GM18505 (cell line): Measurements from ENCODE around the gene HOXA3.

Experiments
- ATAC-seq: cut with Tn5 transposase; IDR thresholded peaks from one replicate; pipeline ENCODE4 v1.9.1; 2021; ENCODE audit not compliant: unreplicated experiment
- POLR2A ChIP-seq: IDR thresholded peaks from 4 replicates; pipeline ENCODE4 v1.6.1; 2011; ENCODE audit warnings: borderline replicate concordance; ENCODE audit not compliant: insufficient read depth, insufficient read length; ENCODE audit errors: extremely low read depth

Gene HOXA3

DNA sequence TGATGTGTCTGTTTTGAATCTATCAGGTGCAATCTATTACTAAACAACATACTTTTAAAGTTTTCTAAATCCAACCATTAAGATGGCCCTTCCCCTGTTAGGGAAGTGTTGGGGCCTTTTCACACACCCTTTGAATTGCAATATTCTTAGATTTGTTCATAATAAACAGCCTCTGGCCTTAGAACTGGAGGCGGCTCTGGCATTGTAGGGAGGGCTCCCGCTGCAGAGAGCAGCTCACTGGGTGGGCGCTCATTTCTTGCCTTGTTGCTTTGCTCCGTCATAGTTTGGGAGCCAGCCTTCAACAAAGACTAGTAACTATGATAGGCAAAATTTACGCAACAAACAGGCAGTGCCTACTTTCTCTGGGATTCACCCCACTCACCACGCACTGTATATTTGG, 26.0 kb upstream of the HOXA3 start:
- ATAC-seq = no peak
- TF ChIP-seq POLR2A = no peak

GRCh38 chr7:27177795-27178320, 25.5 kb upstream of the HOXA3 start:
- ATAC-seq = no peak
- no peak for TF ChIP-seq POLR2A

GRCh38 chr7:27176962-27177794, 24.8 kb upstream of the HOXA3 start:
- no peak for ATAC-seq
- TF ChIP-seq POLR2A = no peak

DNA sequence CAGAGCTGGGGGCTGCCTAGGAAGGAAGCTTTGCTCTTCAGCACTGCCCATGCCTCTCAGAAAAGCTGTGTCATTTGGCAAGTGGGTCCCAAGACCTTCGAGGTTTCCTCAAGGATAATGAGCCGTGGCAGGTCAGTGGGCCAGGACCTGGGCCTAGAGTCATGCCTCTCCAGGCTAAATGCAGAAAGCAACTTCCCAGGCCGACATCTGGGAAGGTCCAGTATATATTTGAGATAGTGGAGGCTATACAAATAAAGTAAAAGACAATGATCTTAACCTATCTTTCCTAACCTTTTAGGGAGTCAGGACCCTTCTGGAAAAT, 24.1 kb upstream of the HOXA3 start:
- ATAC-seq = no peak
- TF ChIP-seq POLR2A = no peak

GRCh38 chr7:27175626-27176523, 23.5 kb upstream of the HOXA3 start:
- TF ChIP-seq POLR2A = no peak
- no peak for ATAC-seq

DNA sequence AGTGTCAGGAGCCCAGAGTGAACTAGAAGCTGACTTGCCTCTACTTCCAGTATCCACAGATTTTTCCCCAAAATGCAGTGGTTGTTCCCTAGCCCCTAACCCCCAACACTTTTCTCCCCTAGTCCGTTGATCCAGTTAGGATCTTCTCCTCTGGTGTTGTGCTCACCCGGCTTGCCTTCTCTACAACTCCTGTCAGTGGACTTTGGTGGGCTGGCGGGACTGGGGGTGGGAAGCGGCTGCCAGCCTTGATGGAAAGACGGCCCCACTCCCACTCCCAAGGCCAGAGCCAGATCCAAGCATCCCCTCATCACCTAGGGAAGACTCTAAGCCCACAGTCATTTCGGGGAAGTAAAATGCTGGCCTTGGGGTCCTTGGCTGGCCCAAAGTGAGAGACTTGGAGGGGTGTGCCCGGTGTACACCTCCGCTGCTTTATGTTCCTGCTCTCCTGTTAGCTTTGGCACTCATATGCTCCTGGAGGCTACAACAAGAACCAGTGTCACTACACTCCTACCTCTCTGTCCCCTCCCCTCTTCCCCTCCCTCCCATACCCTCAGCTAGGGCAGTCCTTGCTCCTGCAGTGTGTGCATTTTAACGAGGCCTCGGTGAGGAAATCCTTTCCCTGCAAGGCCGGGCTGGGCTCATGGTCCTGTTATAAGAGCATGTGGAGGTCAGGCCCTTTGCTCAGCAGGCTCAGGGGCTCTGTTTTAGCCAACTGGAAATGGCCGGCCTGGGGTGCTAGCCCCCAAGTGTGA, 22.7 kb upstream of the HOXA3 start:
- no peak for ATAC-seq
- TF ChIP-seq POLR2A = no peak

- no peak for ATAC-seq
- no peak for TF ChIP-seq POLR2A
Observed at GRCh38 chr7:27173956-27174873, 21.8 kb upstream of the HOXA3 start, which contains the start of gene HOXA10. HOXA10 (minus strand) TSS chr7:27174320; CDS start chr7:27174306, 14 bp downstream.

DNA sequence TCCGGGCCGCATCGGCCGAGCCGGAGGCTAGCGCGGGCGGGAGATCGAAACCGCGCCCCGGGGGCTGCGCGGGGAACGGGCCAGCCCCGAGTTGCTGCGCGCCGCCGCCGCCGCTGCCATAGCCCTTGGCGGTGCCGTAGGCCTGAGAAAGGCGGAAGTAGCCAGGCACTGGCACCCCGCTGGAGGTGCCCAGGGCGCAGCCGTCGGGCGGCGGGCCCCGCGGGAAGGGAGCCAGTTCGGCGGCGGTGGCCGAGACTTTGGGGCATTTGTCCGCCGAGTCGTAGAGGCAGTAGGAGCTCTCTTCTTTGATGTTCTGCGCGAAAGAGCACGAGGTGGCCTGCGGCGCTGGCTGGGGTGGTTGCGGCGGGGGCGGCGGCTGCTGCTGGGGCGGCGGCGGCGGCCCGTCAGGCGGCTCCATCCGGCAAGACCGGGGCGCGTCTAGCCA, 21.1 kb upstream of the HOXA3 start:
- no peak for ATAC-seq
- no peak for TF ChIP-seq POLR2A

GRCh38 chr7:27172823-27173510, 20.6 kb upstream of the HOXA3 start:
- no peak for TF ChIP-seq POLR2A
- no peak for ATAC-seq

- no peak for TF ChIP-seq POLR2A
- no peak for ATAC-seq
Observed at GRCh38 chr7:27172315-27172774, 20.0 kb upstream of the HOXA3 start.

DNA sequence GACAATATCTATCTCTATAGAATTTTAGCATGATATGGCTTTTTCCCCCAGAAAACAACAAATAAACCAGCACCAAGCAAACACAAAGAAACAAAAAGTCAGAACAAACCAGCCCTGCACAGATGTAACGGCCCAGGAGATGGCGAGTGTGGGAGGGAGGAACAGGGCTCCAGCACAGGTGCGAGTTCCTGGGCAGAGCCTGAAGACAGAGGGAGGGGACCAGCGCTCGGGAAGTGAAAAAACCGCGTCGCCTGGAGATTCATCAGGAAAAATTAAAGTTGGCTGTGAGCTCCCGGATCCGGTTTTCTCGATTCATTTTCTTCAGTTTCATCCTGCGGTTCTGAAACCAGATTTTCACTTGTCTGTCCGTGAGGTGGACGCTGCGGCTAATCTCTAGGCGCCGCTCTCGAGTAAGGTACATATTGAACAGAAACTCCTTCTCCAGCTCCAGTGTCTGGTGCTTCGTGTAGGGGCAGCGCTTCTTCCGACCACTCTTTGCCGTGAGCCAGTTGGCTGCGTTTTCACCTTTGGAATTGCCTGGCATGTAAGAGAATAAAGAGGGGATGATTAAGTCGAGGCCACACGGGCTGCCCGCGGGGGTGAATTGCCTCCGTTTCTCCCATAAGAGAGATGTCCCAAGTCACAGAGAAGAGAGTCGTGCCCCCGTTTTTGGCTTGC, 19.4 kb upstream of the HOXA3 start:
- no peak for ATAC-seq
- TF ChIP-seq POLR2A = no peak
